H9 (cell line): Measurements from ENCODE around the gene SSNA1. TPM values are rescaled to one million over a fixed set of nuclear protein-coding genes. Genes with fewer than 3 reads are reported as not detected.

Experiments
- DNase-seq: peaks from one replicate; pipeline ENCODE4 v3.0.0-alpha.2; 2017
- H2AFZ ChIP-seq: one replicate; pipeline ENCODE4 v1.6.1; 2013; ENCODE audit warnings: mild to moderate bottlenecking, low read length, control low read depth, moderate library complexity
- H2AK5ac ChIP-seq: 2 replicates; pipeline ENCODE4 v1.6.1; 2013; ENCODE audit warnings: low read length, control low read depth, mixed read lengths; ENCODE audit not compliant: insufficient read length
- H2BK120ac ChIP-seq: one replicate; pipeline ENCODE4 v1.6.1; 2013; ENCODE audit warnings: low read depth, mild to moderate bottlenecking, low read length, control low read depth, inconsistent platforms; ENCODE audit not compliant: poor library complexity, severe bottlenecking
- H2BK12ac ChIP-seq: 2 replicates; pipeline ENCODE4 v1.6.1; 2013; ENCODE audit warnings: low read length, control low read depth, mixed read lengths, low read depth; ENCODE audit not compliant: insufficient read length
- H2BK15ac ChIP-seq: 2 replicates; pipeline ENCODE4 v1.6.1; 2013; ENCODE audit warnings: low read depth, low read length, control low read depth
- H2BK20ac ChIP-seq: one replicate; pipeline ENCODE4 v1.6.1; 2013; ENCODE audit warnings: low read depth, mild to moderate bottlenecking, low read length, control low read depth, inconsistent platforms; ENCODE audit not compliant: poor library complexity, severe bottlenecking
- H2BK5ac ChIP-seq: 2 replicates; pipeline ENCODE4 v1.6.1; 2013; ENCODE audit warnings: low read length, control low read depth, mixed read lengths; ENCODE audit not compliant: insufficient read length
- H3K14ac ChIP-seq: 2 replicates; pipeline ENCODE4 v1.6.1; 2013; ENCODE audit warnings: low read length, control low read depth; ENCODE audit not compliant: insufficient read depth
- H3K18ac ChIP-seq: 2 replicates; pipeline ENCODE4 v1.6.1; 2013; ENCODE audit warnings: low read depth, mild to moderate bottlenecking, mixed read lengths, low read length, control low read depth; ENCODE audit not compliant: insufficient read length
- H3K23ac ChIP-seq: 2 replicates; pipeline ENCODE4 v1.6.1; 2013; ENCODE audit warnings: low read length, control low read depth, mixed read lengths, low read depth; ENCODE audit not compliant: insufficient read length
- H3K23me2 ChIP-seq: 2 replicates; pipeline ENCODE4 v1.6.1; 2013; ENCODE audit warnings: low read depth, mild to moderate bottlenecking, mixed read lengths, low read length, control low read depth; ENCODE audit not compliant: insufficient read length, poor library complexity, severe bottlenecking
- H3K27ac ChIP-seq: 2 replicates; pipeline ENCODE4 v1.5.1; 2013; ENCODE audit warnings: low read length, control low read depth, mixed read lengths, low read depth; ENCODE audit not compliant: insufficient read length
- H3K27me3 ChIP-seq: 2 replicates; pipeline ENCODE4 v1.6.1; 2013; ENCODE audit warnings: low read length, control low read depth, inconsistent platforms; ENCODE audit not compliant: insufficient read depth
- H3K4ac ChIP-seq: 2 replicates; pipeline ENCODE4 v1.6.1; 2013; ENCODE audit warnings: low read depth, mild to moderate bottlenecking, control low read depth, inconsistent platforms, low read length, moderate library complexity
- H3K4me1 ChIP-seq: 2 replicates; pipeline ENCODE4 v1.6.1; 2013; ENCODE audit warnings: low read length, control low read depth, inconsistent platforms; ENCODE audit not compliant: insufficient read depth
- H3K4me2 ChIP-seq: 2 replicates; pipeline ENCODE4 v1.6.1; 2013; ENCODE audit warnings: low read length, control low read depth, mixed read lengths; ENCODE audit not compliant: insufficient read length, insufficient read depth
- H3K56ac ChIP-seq: 2 replicates; pipeline ENCODE4 v1.6.1; 2013; ENCODE audit warnings: low read depth, mild to moderate bottlenecking, mixed read lengths, low read length, control low read depth; ENCODE audit not compliant: insufficient read length
- H3K79me1 ChIP-seq: 2 replicates; pipeline ENCODE4 v1.6.1; 2013; ENCODE audit warnings: low read depth, mild to moderate bottlenecking, moderate library complexity, low read length, control low read depth, inconsistent platforms; ENCODE audit not compliant: insufficient read depth, poor library complexity, severe bottlenecking
- H3K79me2 ChIP-seq: 2 replicates; pipeline ENCODE4 v1.6.1; 2013; ENCODE audit warnings: low read length, control low read depth, inconsistent platforms; ENCODE audit not compliant: insufficient read depth
- H3K9ac ChIP-seq: 2 replicates; pipeline ENCODE4 v1.6.1; 2013; ENCODE audit warnings: low read length, control low read depth, mixed read lengths; ENCODE audit not compliant: insufficient read length; ENCODE audit errors: extremely low read depth
- H3K9me3 ChIP-seq: one replicate; pipeline ENCODE4 v1.6.1; 2013; ENCODE audit warnings: low read depth, low read length, inconsistent platforms; ENCODE audit not compliant: control insufficient read depth
- H3T11ph ChIP-seq: one replicate; pipeline ENCODE4 v1.6.1; 2013; ENCODE audit warnings: mild to moderate bottlenecking, low read length, control low read depth, inconsistent platforms
- H4K20me1 ChIP-seq: one replicate; pipeline ENCODE4 v1.6.1; 2013; ENCODE audit not compliant: control insufficient read depth, insufficient read length, insufficient read depth
- H4K5ac ChIP-seq: 2 replicates; pipeline ENCODE4 v1.6.1; 2013; ENCODE audit warnings: low read depth, mild to moderate bottlenecking, mixed read lengths, low read length, control low read depth; ENCODE audit not compliant: insufficient read length
- H4K8ac ChIP-seq: replicated peaks from 2 replicates; pipeline ENCODE4 v1.6.1; 2013; ENCODE audit warnings: low read length, control low read depth, mixed read lengths, low read depth; ENCODE audit not compliant: insufficient read length
- H4K91ac ChIP-seq: 2 replicates; pipeline ENCODE4 v1.6.1; 2013; ENCODE audit warnings: low read depth, mild to moderate bottlenecking, moderate library complexity, mixed read lengths, low read length, control low read depth; ENCODE audit not compliant: insufficient read length
- H3K27ac Mint-ChIP-seq, 3 experiments: 2 replicates in 2 of 3; 3 replicates in 1 of 3; pipeline ENCODE4 v1.8.0; 2020 to 2021; ENCODE audit warnings: mixed read lengths in 3 of 3, mild to moderate bottlenecking in 1 of 3, moderate library complexity in 1 of 3
- H3K27me3 Mint-ChIP-seq: 2 replicates; pipeline ENCODE4 v1.8.0; 2021; ENCODE audit warnings: low read depth, mild to moderate bottlenecking, moderate library complexity, mixed read lengths
- H3K36me3 Mint-ChIP-seq, 3 experiments: 2 replicates in 2 of 3; 3 replicates in 1 of 3; pipeline ENCODE4 v1.8.0; 2020 to 2021; ENCODE audit warnings: low read depth in 3 of 3, mixed read lengths in 3 of 3; ENCODE audit not compliant: insufficient read depth in 1 of 3
- H3K4me1 Mint-ChIP-seq, 2 experiments: 2 replicates each; pipeline ENCODE4 v1.8.0; 2020; ENCODE audit warnings: mixed read lengths in 2 of 2
- H3K4me3 Mint-ChIP-seq, 2 experiments: 2 replicates in 1 of 2; 3 replicates in 1 of 2; pipeline ENCODE4 v1.8.0; 2020 to 2021; ENCODE audit warnings: mild to moderate bottlenecking in 2 of 2, mixed read lengths in 2 of 2, moderate library complexity in 1 of 2
- H3K9me3 Mint-ChIP-seq, 2 experiments: 2 replicates in 1 of 2; 3 replicates in 1 of 2; pipeline ENCODE4 v1.8.0; 2020; ENCODE audit warnings: mild to moderate bottlenecking in 2 of 2, mixed read lengths in 2 of 2, moderate library complexity in 1 of 2
- WGBS: extraction: QIAGEN DNeasy Blood & Tissue Kit; methylation state at CpG from one replicate; pipeline ENCODE4 v1.1.7; 2013; ENCODE audit warnings: missing lambda C conversion rate, low lambda C conversion rate, mixed read lengths; ENCODE audit not compliant: insufficient read length; ENCODE audit errors: extremely low coverage; 5-methylcytosine and 5-hydroxymethylcytosine counted together
- total RNA-seq: library from RNA; stranded (reverse); gene quantifications from 2 replicates; pipeline ENCODE4 v1.2.1, GENCODE V29; 2021
- TF ChIP-seq, protein P1 (sequence below): fragments of 200-600 bp; sonication (generic); conservative IDR thresholded peaks from 3 replicates; pipeline ENCODE4 v1.8.0; 2021; ENCODE audit warnings: antibody characterized with exemption, mild to moderate bottlenecking

Gene SSNA1
- total RNA-seq, 1 experiment from 2014 or later = 69.2 TPM

DNA sequence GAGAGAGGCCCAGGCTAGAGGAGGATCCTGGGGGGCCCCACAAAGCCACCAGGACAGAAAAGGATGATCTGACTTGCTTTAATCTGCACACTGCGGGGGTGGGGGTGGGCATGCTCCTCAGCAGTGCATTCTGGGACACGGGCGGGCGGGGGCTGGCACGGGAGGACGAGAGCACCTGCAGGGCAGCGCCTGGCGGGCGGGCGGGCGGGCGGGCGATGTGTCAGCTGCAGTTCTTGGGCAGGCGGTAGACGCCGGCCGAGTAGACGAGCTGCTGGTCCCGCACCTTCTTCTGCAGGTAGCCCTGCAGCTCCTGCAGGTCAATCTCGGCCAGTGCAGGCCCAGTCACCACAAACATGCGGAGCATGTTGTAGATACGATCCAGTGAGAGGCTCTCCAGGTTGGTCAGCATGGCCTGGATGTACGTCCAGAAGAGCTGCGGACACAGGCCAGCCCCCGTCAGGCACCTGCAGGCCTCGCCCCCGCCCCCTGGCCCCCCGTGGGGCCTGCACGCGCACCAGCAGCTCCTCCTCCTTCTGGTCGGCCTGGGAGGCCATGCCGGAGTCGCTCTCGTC, 13.7 kb upstream of the SSNA1 start:
- peak; percentile 57 for DNase-seq
- Histone ChIP-seq H3K4me2 (no peak overlapping the region), H4K5ac (no peak overlapping the region)

More for the DNA sequence above, 13.7 kb upstream of the SSNA1 start:
- no peak overlapping the region for H2AK5ac ChIP-seq
- no peaks in the 10 kb centered on the region for H3K79me1 ChIP-seq
- Mint-ChIP-seq H3K4me3 (peak overlapping the region in 1 of 2 experiments; percentile 21; a peak in 1 of 5 replicates), H3K36me3 (peaks cover 0 to 11% (median 5%) of the 10 kb centered on the region in 3 experiments; a peak in 5 of 7 replicates), H3K27ac (no peak overlapping the region), H3K4me1 (peaks cover 3 to 14% of the 10 kb centered on the region in 2 experiments), H3K9me3 (no peaks in the 10 kb centered on the region), H3K27me3 (peaks cover 60% of the 10 kb centered on the region)
- H2AFZ ChIP-seq = no peak overlapping the region
- H3K18ac ChIP-seq = no peak overlapping the region
- H2BK12ac ChIP-seq = no peak overlapping the region
- no peaks in the 10 kb centered on the region for H4K20me1 ChIP-seq
- no peak overlapping the region for H3K9ac ChIP-seq
- H2BK20ac ChIP-seq = no peak overlapping the region
- H3K14ac ChIP-seq = no peak overlapping the region
- no peak overlapping the region for H4K8ac ChIP-seq
- H3K79me2 ChIP-seq = no peaks in the 10 kb centered on the region
- H3K23me2 ChIP-seq = no peaks in the 10 kb centered on the region
- H2BK120ac ChIP-seq = no peak overlapping the region
- no peaks in the 10 kb centered on the region for H3K9me3 ChIP-seq
- no peak overlapping the region for H2BK5ac ChIP-seq
- H3K56ac ChIP-seq = no peak overlapping the region
- no peak overlapping the region for H3K4ac ChIP-seq
- H3K23ac ChIP-seq = no peak overlapping the region
- H3K27ac ChIP-seq = no peak overlapping the region
- no peaks in the 10 kb centered on the region for H3K4me1 ChIP-seq
- no peak overlapping the region for H2BK15ac ChIP-seq
- H4K91ac ChIP-seq = no peak overlapping the region
- no CpG with 5 or more reads among the region's 34 CpGs for WGBS
- H3K27me3 ChIP-seq = peaks cover 9% of the 10 kb centered on the region; the same call in 1 of the 2 replicates
- TF ChIP-seq, protein P1, sequence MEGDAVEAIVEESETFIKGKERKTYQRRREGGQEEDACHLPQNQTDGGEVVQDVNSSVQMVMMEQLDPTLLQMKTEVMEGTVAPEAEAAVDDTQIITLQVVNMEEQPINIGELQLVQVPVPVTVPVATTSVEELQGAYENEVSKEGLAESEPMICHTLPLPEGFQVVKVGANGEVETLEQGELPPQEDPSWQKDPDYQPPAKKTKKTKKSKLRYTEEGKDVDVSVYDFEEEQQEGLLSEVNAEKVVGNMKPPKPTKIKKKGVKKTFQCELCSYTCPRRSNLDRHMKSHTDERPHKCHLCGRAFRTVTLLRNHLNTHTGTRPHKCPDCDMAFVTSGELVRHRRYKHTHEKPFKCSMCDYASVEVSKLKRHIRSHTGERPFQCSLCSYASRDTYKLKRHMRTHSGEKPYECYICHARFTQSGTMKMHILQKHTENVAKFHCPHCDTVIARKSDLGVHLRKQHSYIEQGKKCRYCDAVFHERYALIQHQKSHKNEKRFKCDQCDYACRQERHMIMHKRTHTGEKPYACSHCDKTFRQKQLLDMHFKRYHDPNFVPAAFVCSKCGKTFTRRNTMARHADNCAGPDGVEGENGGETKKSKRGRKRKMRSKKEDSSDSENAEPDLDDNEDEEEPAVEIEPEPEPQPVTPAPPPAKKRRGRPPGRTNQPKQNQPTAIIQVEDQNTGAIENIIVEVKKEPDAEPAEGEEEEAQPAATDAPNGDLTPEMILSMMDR = peak; percentile 17; the same call in 1 of the 3 replicates
- H3T11ph ChIP-seq = no peak overlapping the region
